K562 (cell line): ENCODE data around the gene GALK2. TPM values are rescaled to one million over a fixed set of nuclear protein-coding genes. Genes with fewer than 3 reads are reported as not detected.

Source experiments
- ADNP ChIP-seq: fragments of 200-800 bp; sonication (Bioruptor generic); IDR thresholded peaks from 2 replicates; pipeline ENCODE4 v1.6.1; 2016; ENCODE audit warnings: missing genetic modification characterization, missing compliant biosample characterization
- E2F1 ChIP-seq: sonication (generic); formaldehyde crosslinking; IDR thresholded peaks from 2 replicates; pipeline ENCODE4 v1.8.1; 2023; ENCODE audit warnings: mild to moderate bottlenecking, missing genetic modification reagents, moderate library complexity
- FOXK1 ChIP-seq: sonication (generic); formaldehyde crosslinking; IDR thresholded peaks from 2 replicates; pipeline ENCODE4 v1.8.0; 2022; ENCODE audit warnings: missing genetic modification reagents, mild to moderate bottlenecking, borderline replicate concordance
- FOXP1 ChIP-seq: sonication (generic); formaldehyde crosslinking; IDR thresholded peaks from 2 replicates; pipeline ENCODE4 v1.8.0; 2022; ENCODE audit warnings: mild to moderate bottlenecking, missing genetic modification reagents
- GTF2B ChIP-seq: IDR thresholded peaks from 2 replicates; pipeline ENCODE4 v1.6.1; 2011; ENCODE audit not compliant: insufficient read length; ENCODE audit errors: extremely low read depth
- KAT8 ChIP-seq: fragments of 450-650 bp; IDR thresholded peaks from 2 replicates; pipeline ENCODE4 v1.6.1; 2016; ENCODE audit warnings: low read depth, mild to moderate bottlenecking
- MEF2D ChIP-seq: conservative IDR thresholded peaks from 2 replicates; pipeline ENCODE4 v1.6.1; 2016; ENCODE audit warnings: low read depth, missing genetic modification characterization, missing compliant biosample characterization
- MNT ChIP-seq, 2 experiments: fragments of 450-650 bp; conservative IDR thresholded peaks; 2 replicates each; pipeline ENCODE4 v1.6.1; 2017; ENCODE audit warnings: mild to moderate bottlenecking in 2 of 2, moderate library complexity in 2 of 2
- NKRF ChIP-seq: fragments of 450-650 bp; IDR thresholded peaks from 2 replicates; pipeline ENCODE4 v1.6.1; 2016; ENCODE audit warnings: borderline replicate concordance
- NR2C1 ChIP-seq, 2 experiments: fragments of 450-650 bp; IDR thresholded peaks; 2 replicates each; pipeline ENCODE4 v1.6.1; 2017; ENCODE audit warnings: mild to moderate bottlenecking in 2 of 2, antibody characterized with exemption in 1 of 2, inconsistent platforms in 1 of 2, missing compliant biosample characterization in 1 of 2, missing genetic modification characterization in 1 of 2
- PHTF2 ChIP-seq: fragments of 250-450 bp; sonication (Bioruptor Pico); IDR thresholded peaks from 2 replicates; pipeline ENCODE4 v1.5.0; 2021; ENCODE audit warnings: mild to moderate bottlenecking
- PKNOX1 ChIP-seq: fragments of 450-650 bp; IDR thresholded peaks from 2 replicates; pipeline ENCODE4 v1.6.1; 2016
- POLR2AphosphoS2 ChIP-seq: IDR thresholded peaks from 2 replicates; pipeline ENCODE4 v1.6.1; 2012; ENCODE audit warnings: low read length, improper control_type of control experiment
- RBM14 ChIP-seq: fragments of 200-400 bp; formaldehyde crosslinking; IDR thresholded peaks from 2 replicates; pipeline ENCODE4 v1.6.1; 2018; ENCODE audit warnings: low read depth, mild to moderate bottlenecking, low read length, moderate library complexity, borderline replicate concordance; ENCODE audit not compliant: insufficient read depth
- SUPT5H ChIP-seq: fragments of 450-650 bp; IDR thresholded peaks from 2 replicates; pipeline ENCODE4 v1.6.1; 2016
- ZKSCAN8 ChIP-seq: fragments of 200-800 bp; sonication (Bioruptor generic); IDR thresholded peaks from 2 replicates; pipeline ENCODE4 v1.6.1; 2016; ENCODE audit warnings: missing genetic modification characterization, missing compliant biosample characterization
- ZNF133 ChIP-seq: fragments of 250-450 bp; sonication (Bioruptor Pico); IDR thresholded peaks from 2 replicates; pipeline ENCODE4 v1.4.0; 2020; ENCODE audit warnings: mild to moderate bottlenecking
- ZNF280A ChIP-seq: fragments of 450-650 bp; IDR thresholded peaks from 2 replicates; pipeline ENCODE4 v1.6.1; 2018; ENCODE audit warnings: mild to moderate bottlenecking, low read depth; ENCODE audit not compliant: partially characterized antibody
- ZNF431 ChIP-seq: sonication (generic); formaldehyde crosslinking; IDR thresholded peaks from 2 replicates; pipeline ENCODE4 v1.8.0; 2022; ENCODE audit warnings: mild to moderate bottlenecking, missing genetic modification reagents
- polyA plus RNA-seq, 8 experiments: library from polyadenylated mRNA; depleted of rRNA in 4 of 8; stranded (reverse) in 5 of 8; unstranded in 3 of 8; fragments of >200 nt; fragmentation: Nextera tagmentation in 2 of 8; fragmentation: Illumina TruSeq in 1 of 8; extraction: Ambion mirVana in 2 of 8; extraction: Trizol in 1 of 8; gene quantifications; 2 replicates each; pipeline versions ENCODE4 v1.2.1 to v1.2.3, GENCODE V29; 2011 to 2014; ENCODE audit warnings: inconsistent platforms in 1 of 8, missing spikeins in 1 of 8
- total RNA-seq, 7 experiments: library from RNA; depleted of rRNA in 6 of 7; stranded (reverse); fragments of >200 nt in 6 of 7; fragmentation: Illumina TruSeq in 2 of 7; extraction: Trizol in 2 of 7; gene quantifications; 2 replicates each; pipeline versions ENCODE4 v1.2.1 to v1.2.3, GENCODE V29; 2011 to 2021; ENCODE audit warnings: low replicate concordance in 1 of 7

Gene GALK2
- total and polyA plus RNA-seq, 9 of the 15 experiments (the other 6 are each of a cell fraction or from before 2014, with no cell fraction given): 32.8 to 82.0 (median 54.4) TPM

- TF ChIP-seq GTF2B: peak; percentile 73
- no peak for TF ChIP-seq PHTF2 (CRISPR knock-in tag)
- TF ChIP-seq NR2C1 (IDR thresholded peaks at IDR 0.05): no peak
- peak; percentile 34; the same call in 1 of the 2 replicates for TF ChIP-seq NR2C1 (tag; IDR thresholded peaks at IDR 0.05)
- no peak for TF ChIP-seq RBM14
- 0 out of 2 replicates have a peak, but pooled peaks have one; percentile 80 for TF ChIP-seq POLR2AphosphoS2
- peak; percentile 94 to 97 for TF ChIP-seq MNT (conservative IDR thresholded peaks at IDR 0.05)
- no peak for TF ChIP-seq ZNF431 (CRISPR knock-in tag)
- TF ChIP-seq ZNF280A: no peak
- peak; percentile 84 for TF ChIP-seq NKRF
- TF ChIP-seq FOXP1 (CRISPR knock-in tag): peak; percentile 38; the same call in 1 of the 2 replicates
- TF ChIP-seq E2F1 (CRISPR knock-in tag): peak; percentile 78; the same call in 1 of the 2 replicates
- TF ChIP-seq PKNOX1: no peak; the same call in 1 of the 2 replicates
- TF ChIP-seq ZKSCAN8 (CRISPR knock-in tag): no peak
- TF ChIP-seq FOXK1 (CRISPR knock-in tag): no peak
- TF ChIP-seq KAT8: no peak
- no peak for TF ChIP-seq ADNP (tag)
- TF ChIP-seq ZNF133 (CRISPR knock-in tag): no peak
- TF ChIP-seq SUPT5H: peak; percentile 84
- TF ChIP-seq MEF2D: no peak
Observed at GRCh38 chr15:49169880-49170597, at the start of gene GALK2 (continued).
